Lower leg skin (tissue), 3 donors: ENCODE data around the gene DEF6.

Source experiments
- POLR2A ChIP-seq, 2 donors: fragments of 450-650 bp; IDR thresholded peaks; one replicate each; pipeline ENCODE4 v1.6.1; 2016 to 2017; ENCODE audit warnings: antibody characterized with exemption in 2 of 2, mild to moderate bottlenecking in 1 of 2, moderate library complexity in 1 of 2
- TF ChIP-seq, protein P1 (sequence below), 3 donors: fragments of 450-650 bp; IDR thresholded peaks; one replicate each; pipeline ENCODE4 v1.5.1; 2016; ENCODE audit warnings: antibody characterized with exemption in 3 of 3, mild to moderate bottlenecking in 3 of 3, moderate library complexity in 2 of 3

DNA sequence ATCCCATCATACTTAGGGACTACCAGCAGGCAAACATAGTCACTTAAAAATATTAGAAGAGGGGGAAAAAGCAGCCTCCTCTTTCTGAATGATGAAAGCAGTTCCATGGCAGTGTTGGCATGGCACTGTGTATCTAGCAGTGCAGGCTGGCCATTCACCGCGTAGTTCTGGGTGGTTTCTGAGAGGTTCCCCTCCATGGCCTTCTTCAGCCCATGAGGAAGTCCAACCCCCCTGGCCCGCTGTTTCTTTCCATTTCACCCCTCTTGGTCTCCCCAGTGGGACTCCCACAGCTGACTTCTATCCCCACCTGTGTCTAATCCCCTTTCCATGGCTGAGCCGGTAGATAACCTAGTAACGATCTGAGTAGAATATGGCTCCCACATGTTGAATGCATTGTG lies 61.7 kb downstream of the DEF6 start:
- TF ChIP-seq POLR2A (IDR thresholded peaks at IDR 0.05) = no peak
- TF ChIP-seq, protein P1, sequence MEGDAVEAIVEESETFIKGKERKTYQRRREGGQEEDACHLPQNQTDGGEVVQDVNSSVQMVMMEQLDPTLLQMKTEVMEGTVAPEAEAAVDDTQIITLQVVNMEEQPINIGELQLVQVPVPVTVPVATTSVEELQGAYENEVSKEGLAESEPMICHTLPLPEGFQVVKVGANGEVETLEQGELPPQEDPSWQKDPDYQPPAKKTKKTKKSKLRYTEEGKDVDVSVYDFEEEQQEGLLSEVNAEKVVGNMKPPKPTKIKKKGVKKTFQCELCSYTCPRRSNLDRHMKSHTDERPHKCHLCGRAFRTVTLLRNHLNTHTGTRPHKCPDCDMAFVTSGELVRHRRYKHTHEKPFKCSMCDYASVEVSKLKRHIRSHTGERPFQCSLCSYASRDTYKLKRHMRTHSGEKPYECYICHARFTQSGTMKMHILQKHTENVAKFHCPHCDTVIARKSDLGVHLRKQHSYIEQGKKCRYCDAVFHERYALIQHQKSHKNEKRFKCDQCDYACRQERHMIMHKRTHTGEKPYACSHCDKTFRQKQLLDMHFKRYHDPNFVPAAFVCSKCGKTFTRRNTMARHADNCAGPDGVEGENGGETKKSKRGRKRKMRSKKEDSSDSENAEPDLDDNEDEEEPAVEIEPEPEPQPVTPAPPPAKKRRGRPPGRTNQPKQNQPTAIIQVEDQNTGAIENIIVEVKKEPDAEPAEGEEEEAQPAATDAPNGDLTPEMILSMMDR (IDR thresholded peaks at IDR 0.05) = no peak
